ENCODE results near the gene ITGA2B. TPM values are rescaled to one million over a fixed set of nuclear protein-coding genes. Genes with fewer than 3 reads are reported as not detected.

The ITGA2B gene
- total and polyA plus RNA-seq, 2 experiments from 2014 or later, result not detected

DNA sequence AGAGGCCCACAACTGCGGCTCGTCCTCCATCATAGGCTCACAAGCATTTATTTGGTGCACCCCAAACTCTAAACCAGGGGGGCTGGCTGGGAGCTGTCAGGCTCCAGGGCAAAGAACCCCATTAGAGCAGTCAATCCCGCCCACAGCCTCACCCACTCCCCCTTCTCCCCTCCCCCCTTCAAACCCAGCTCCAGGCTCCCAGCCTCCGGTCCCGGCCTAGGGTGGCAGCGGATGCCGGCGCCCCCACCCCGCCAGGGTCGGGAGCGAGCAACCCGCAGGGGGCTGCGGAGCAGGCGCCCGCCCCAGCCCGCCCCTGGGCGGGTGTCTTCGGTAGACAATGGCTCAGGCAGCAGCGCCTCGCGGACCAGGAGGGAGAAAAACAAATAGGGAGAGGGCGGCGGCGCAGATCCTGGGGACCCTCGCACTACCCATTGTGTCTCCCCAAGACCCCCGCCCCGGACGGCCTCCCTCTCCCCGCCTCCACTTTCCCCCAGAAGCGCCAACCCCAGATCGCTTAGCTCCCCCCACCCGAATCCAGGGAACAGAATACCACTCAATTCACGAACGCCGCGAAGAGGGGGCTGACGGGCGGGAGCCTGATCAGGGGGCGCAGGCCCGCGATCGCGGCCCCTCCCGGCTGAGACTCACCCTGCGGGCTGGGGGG lies 26.4 kb downstream of the ITGA2B start:
- Histone ChIP-seq H3K79me2 (ENCODE audit: insufficient read depth) (no peaks in the 10 kb centered on the region), H3K4me2 (ENCODE audit: unreplicated experiment) (peak overlapping the region; percentile 92), H3K4me1 (ENCODE audit: insufficient read depth) (peaks cover 9% of the 10 kb centered on the region; the same call in 1 of the 2 replicates), H3K27ac (no peak overlapping the region), H3K36me3 (ENCODE audit: low read depth) (no peaks in the 10 kb centered on the region), H3F3A (ENCODE audit: insufficient read depth) (0 out of 2 replicates have a peak, but pooled peaks cover 5% of the 10 kb centered on the region), H2AFZ (peak overlapping the region; percentile 95), H3K4me3 (peak overlapping the region; percentile 80), H3K9me3 (ENCODE audit: low read depth) (no peaks in the 10 kb centered on the region), H3K9me2 (ENCODE audit: insufficient read depth) (no peaks in the 10 kb centered on the region), H3K27me3 (replicated peaks; ENCODE audit: insufficient read depth) (peaks cover 20% of the 10 kb centered on the region; the same call in 1 of the 2 replicates), H3K9ac (peak overlapping the region; percentile 77), H4K20me1 (ENCODE audit: insufficient read depth) (no peaks in the 10 kb centered on the region)
- peak; percentile 53 for DNase-seq
- no peak for TF ChIP-seq EZH2 (IDR thresholded peaks at IDR 0.05; ENCODE audit: insufficient read depth, poor library complexity, severe bottlenecking)
- no peak for TF ChIP-seq EZH2phosphoT487 (IDR thresholded peaks at IDR 0.05; ENCODE audit: insufficient read depth, low read depth)
- in situ Hi-C loops (cut with MboI), result no loop called here
- 3 to 4% methylated on average over 18 to 44 of the region's 45 CpGs for WGBS, 2 experiments (ENCODE audit: low coverage in 1 of 2, low lambda C conversion rate in 2 of 2, missing lambda C conversion rate in 2 of 2)

DNA sequence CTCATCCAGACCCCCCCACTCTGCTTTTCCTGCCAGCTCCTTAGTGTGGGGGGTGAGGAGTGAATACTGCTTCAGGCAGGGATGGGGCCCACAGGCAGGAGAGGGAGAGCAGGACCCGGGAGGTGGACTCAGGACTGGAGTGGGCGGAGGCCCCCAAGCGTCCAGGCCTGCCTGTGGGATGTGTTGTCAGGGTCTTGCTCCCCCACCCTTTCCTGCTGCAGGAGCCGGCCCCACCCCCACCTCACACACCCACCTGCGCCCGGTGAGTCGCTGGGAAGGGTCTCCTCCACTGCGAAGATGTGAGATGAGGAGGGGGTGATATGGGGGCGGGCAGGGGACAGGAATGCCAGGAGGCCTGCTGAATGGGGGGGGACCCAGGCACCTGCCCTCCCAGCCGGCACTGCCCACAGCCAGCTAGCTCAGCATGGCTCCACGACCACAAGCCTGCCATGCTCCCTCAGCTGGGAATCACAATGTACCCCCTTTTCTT lies 26.9 kb downstream of the ITGA2B start:
- Histone ChIP-seq H3K36me3 (ENCODE audit: low read depth) (no peaks in the 10 kb centered on the region), H4K20me1 (ENCODE audit: insufficient read depth) (no peaks in the 10 kb centered on the region), H3K9me3 (ENCODE audit: low read depth) (no peaks in the 10 kb centered on the region), H3K9ac (no peak overlapping the region; the same call in 1 of the 2 replicates), H2AFZ (peak overlapping the region; percentile 95; the same call in 1 of the 2 replicates), H3K9me2 (ENCODE audit: insufficient read depth) (no peaks in the 10 kb centered on the region), H3K4me2 (ENCODE audit: unreplicated experiment) (peak overlapping the region; percentile 92), H3K27me3 (replicated peaks; ENCODE audit: insufficient read depth) (peaks cover 17% of the 10 kb centered on the region; the same call in 1 of the 2 replicates), H3K4me1 (ENCODE audit: insufficient read depth) (peaks cover 9% of the 10 kb centered on the region; the same call in 1 of the 2 replicates), H3K79me2 (ENCODE audit: insufficient read depth) (no peaks in the 10 kb centered on the region), H3K27ac (no peak overlapping the region), H3K4me3 (peak overlapping the region; percentile 80), H3F3A (ENCODE audit: insufficient read depth) (0 out of 2 replicates have a peak, but pooled peaks cover 5% of the 10 kb centered on the region)
- in situ Hi-C loops (cut with MboI), result no loop called here
- no peak for TF ChIP-seq EZH2phosphoT487 (IDR thresholded peaks at IDR 0.05; ENCODE audit: insufficient read depth, low read depth)
- no peak for TF ChIP-seq EZH2 (IDR thresholded peaks at IDR 0.05; ENCODE audit: insufficient read depth, poor library complexity, severe bottlenecking)
- 16 to 29% methylated on average over 4 to 11 of the region's 11 CpGs for WGBS, 2 experiments (ENCODE audit: low coverage in 1 of 2, low lambda C conversion rate in 2 of 2, missing lambda C conversion rate in 2 of 2)
- peak; percentile 16 for DNase-seq

GRCh38 chr17:44361292-44362260 lies 27.9 kb downstream of the ITGA2B start:
- H3K9ac ChIP-seq, result no peak overlapping the region
- peaks cover 9% of the 10 kb centered on the region; the same call in 1 of the 2 replicates for H3K4me1 ChIP-seq (ENCODE audit: insufficient read depth)
- TF ChIP-seq EZH2phosphoT487 (IDR thresholded peaks at IDR 0.05; ENCODE audit: insufficient read depth, low read depth) (no peak), EZH2 (IDR thresholded peaks at IDR 0.05; ENCODE audit: insufficient read depth, poor library complexity, severe bottlenecking) (no peak)
- H3K36me3 ChIP-seq (ENCODE audit: low read depth), result no peaks in the 10 kb centered on the region
- no peak overlapping the region for H2AFZ ChIP-seq
- H3F3A ChIP-seq (ENCODE audit: insufficient read depth), result 0 out of 2 replicates have a peak, but pooled peaks cover 5% of the 10 kb centered on the region
- H3K27ac ChIP-seq, result no peak overlapping the region
- 38 to 43% methylated on average over 9 to 11 of the region's 11 CpGs for WGBS, 2 experiments (ENCODE audit: low coverage in 1 of 2, low lambda C conversion rate in 2 of 2, missing lambda C conversion rate in 2 of 2)
- H3K79me2 ChIP-seq (ENCODE audit: insufficient read depth), result no peaks in the 10 kb centered on the region
- no peaks in the 10 kb centered on the region for H3K9me3 ChIP-seq (ENCODE audit: low read depth)
- no peak for DNase-seq
- no peaks in the 10 kb centered on the region for H3K9me2 ChIP-seq (ENCODE audit: insufficient read depth)
- in situ Hi-C loops (cut with MboI), result no loop called here
- H3K27me3 ChIP-seq (replicated peaks; ENCODE audit: insufficient read depth), result peaks cover 9% of the 10 kb centered on the region; the same call in 1 of the 2 replicates
- H3K4me2 ChIP-seq (ENCODE audit: unreplicated experiment), result no peak overlapping the region
- H3K4me3 ChIP-seq, result no peak overlapping the region
- H4K20me1 ChIP-seq (ENCODE audit: insufficient read depth), result no peaks in the 10 kb centered on the region

DNA sequence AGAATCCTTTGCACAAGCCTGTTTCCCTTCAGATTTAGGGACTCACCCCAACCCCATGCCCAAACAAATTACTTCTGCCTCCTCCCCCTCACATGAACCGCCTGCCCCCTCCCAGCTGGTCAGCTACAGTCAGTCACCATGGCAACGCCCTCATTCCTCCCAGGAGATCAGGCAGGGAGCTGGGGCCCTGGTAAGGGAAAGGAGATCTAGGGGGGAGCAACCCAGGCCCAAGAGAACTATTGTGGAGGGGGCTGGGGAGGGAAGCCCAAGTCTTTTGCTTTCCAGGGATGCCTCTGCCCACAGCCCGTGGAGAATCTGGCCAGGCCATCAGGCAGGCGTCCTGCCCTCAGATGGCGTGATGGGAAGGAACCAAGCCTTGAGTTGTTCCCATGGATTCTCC lies 28.6 kb downstream of the ITGA2B start:
- DNase-seq, result peak; percentile 80
- Histone ChIP-seq H3K9ac (no peak overlapping the region), H3K79me2 (ENCODE audit: insufficient read depth) (no peaks in the 10 kb centered on the region), H4K20me1 (ENCODE audit: insufficient read depth) (no peaks in the 10 kb centered on the region), H3K4me3 (no peak overlapping the region), H3K36me3 (ENCODE audit: low read depth) (no peaks in the 10 kb centered on the region), H3K4me1 (ENCODE audit: insufficient read depth) (peaks cover 9% of the 10 kb centered on the region; the same call in 1 of the 2 replicates), H3K9me2 (ENCODE audit: insufficient read depth) (no peaks in the 10 kb centered on the region), H3K27ac (no peak overlapping the region), H3F3A (ENCODE audit: insufficient read depth) (0 out of 2 replicates have a peak, but pooled peaks cover 5% of the 10 kb centered on the region), H3K9me3 (ENCODE audit: low read depth) (no peaks in the 10 kb centered on the region), H3K27me3 (replicated peaks; ENCODE audit: insufficient read depth) (peaks cover 2% of the 10 kb centered on the region; the same call in 1 of the 2 replicates), H2AFZ (no peak overlapping the region), H3K4me2 (ENCODE audit: unreplicated experiment) (no peak overlapping the region)
- TF ChIP-seq EZH2phosphoT487 (IDR thresholded peaks at IDR 0.05; ENCODE audit: insufficient read depth, low read depth), result no peak
- 15 to 17% methylated on average over 5 of the region's 5 CpGs for WGBS, 2 experiments (ENCODE audit: low coverage in 1 of 2, low lambda C conversion rate in 2 of 2, missing lambda C conversion rate in 2 of 2)
- in situ Hi-C loops (cut with MboI), result no loop called here

Measured in GM23248 (cell line).